Epithelial cell of alveolus of lung (primary cell): ENCODE results near the gene IL19. TPM values are rescaled to one million over a fixed set of nuclear protein-coding genes. Genes with fewer than 3 reads are reported as not detected.

Experiments
- total RNA-seq: library from RNA; depleted of rRNA; stranded (reverse); fragments of >200 nt; gene quantifications from 2 replicates; pipeline ENCODE4 v1.2.1, GENCODE V29; 2015

IL19 gene, protein sequence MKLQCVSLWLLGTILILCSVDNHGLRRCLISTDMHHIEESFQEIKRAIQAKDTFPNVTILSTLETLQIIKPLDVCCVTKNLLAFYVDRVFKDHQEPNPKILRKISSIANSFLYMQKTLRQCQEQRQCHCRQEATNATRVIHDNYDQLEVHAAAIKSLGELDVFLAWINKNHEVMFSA
- total RNA-seq, result not detected in 2 replicates

GRCh38 chr1:206770531-206771337 lies at the start of gene IL19:
TSS of gene IL19 (plus strand) at chr1:206770773. CDS start at chr1:206836663, 65,890 bp downstream.

DNA sequence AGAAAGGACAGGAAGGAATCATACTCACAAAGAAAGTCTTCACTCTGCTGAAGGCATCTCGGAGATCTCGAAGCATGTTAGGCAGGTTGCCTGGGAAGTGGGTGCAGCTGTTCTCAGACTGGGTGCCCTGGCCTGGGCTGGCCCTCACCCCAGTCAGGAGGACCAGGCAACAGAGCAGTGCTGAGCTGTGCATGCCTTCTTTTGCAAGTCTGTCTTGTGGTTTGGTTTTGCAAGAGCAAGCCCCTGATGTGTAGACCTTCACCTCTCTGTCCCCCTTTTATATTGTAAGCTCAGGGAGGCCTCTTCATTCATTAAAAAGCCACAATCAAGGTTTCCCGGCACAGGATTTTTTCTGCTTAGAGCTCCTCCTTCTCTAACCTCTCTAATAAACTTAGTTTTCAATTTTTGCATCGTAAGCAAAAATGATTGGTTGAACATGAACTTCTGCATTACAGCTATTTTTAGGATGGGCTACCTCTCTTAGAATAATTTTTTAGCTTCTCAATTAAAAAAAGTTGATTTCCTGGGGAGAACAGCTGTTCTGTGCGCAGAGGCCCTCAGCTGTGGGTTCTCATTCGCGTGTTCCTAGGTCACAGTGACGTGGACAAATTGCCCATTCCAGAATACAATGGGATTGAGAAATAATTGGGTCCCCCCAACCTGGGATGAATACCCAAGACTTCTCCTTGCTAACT lies 1.8 kb downstream of the IL19 start, which contains the start of gene IL10:
Gene IL10 (minus strand): TSS at position 252 of the 695 bp plus-strand sequence. CDS start 59 bp downstream, at position 193.

DNA sequence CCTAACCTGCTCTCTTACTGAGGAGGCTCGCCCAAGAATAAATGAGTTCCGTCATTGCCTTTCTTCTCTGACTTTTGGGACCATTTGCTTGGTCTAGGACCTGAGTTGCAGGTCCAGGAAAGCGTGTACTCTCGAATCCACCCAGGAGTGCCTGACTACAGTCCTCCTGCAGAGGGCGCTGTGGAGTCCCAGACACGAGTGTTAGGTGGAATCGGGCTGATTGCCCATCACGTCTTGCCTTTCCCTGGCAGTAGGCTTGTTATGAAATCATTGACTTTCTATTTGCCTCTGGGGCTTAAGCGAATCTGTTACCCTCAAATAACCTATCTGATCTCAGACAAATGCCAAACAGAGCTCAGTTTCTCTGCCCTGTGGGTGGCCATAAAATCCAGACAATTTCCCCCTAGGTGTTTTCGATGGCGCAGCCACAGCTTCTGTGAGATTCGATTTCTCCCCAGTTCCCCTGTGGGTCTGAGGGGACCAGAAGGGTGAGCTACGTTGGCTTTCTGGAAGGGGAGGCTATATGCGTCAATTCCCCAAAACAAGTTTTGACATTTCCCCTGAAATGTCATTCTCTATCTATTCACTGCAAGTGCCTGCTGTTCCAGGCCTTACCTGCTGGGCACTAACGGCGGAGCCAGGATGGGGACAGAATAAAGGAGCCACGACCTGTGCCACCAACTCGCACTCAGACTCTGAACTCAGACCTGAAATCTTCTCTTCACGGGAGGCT lies 94.5 kb downstream of the IL19 start, which contains the start of gene IL20:
Gene IL20 (plus strand): TSS at position 685 of the 733 bp plus-strand sequence. CDS start 230 bp downstream, outside the sequence.

Other genes with a start within 250 kb of the IL19 start
- 43.3 and 58.4 TPM in 2 replicates for gene EIF2D, start 158.3 kb upstream of the IL19 start, total RNA-seq
- gene DYRK3, start 135.2 kb upstream of the IL19 start, total RNA-seq, result 13.5 and 19.4 TPM in 2 replicates
- 50.9 and 61.8 TPM in 2 replicates for gene MAPKAPK2, start 85.9 kb upstream of the IL19 start, total RNA-seq
- gene IL10, start 1.7 kb downstream of the IL19 start, total RNA-seq, result 0.56 TPM in 1 of 2 replicates, not detected in the other
- not detected in 2 replicates for gene IL20, start 94.8 kb downstream of the IL19 start, total RNA-seq
- gene IL24, start 126.7 kb downstream of the IL19 start, total RNA-seq, result 0.13 and 0.80 TPM in 2 replicates
- 0.39 and 0.64 TPM in 2 replicates for gene FCMR, start 151.2 kb downstream of the IL19 start, total RNA-seq
- gene PIGR, start 175.7 kb downstream of the IL19 start, total RNA-seq, result not detected in 2 replicates
- gene FCAMR, start 199.7 kb downstream of the IL19 start, total RNA-seq, result not detected in 2 replicates